Measurements from ENCODE around the gene BAIAP2L1.

Gene BAIAP2L1

GRCh38 chr7:98365863-98366561, 34.9 kb downstream of the BAIAP2L1 start:
- DNase-seq (ENCODE audit: low read depth, low spot score), result no peak
- no peak overlapping the region for H3K4me3 ChIP-seq (ENCODE audit: low read length)

DNA sequence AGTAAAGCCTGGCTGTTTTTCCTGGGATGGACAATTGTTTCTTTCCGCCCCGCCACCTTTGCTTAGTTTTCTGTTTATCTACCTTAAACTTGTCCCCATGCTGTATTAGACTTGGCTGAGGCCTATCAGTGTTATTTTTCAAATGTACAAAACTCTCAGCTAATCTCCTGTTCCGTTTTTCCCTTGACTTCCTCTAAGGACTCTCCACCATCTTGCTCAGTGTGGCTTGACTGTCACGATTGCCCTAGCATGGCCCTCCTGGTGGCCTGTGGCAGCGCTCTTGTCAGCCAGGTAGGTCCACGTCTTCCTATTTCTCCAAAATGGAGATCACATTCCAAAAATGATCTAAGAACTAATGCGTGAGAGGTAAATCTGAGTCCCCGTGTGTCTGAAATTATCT, 36.7 kb downstream of the BAIAP2L1 start:
- H3K4me3 ChIP-seq (ENCODE audit: low read length), result no peak overlapping the region
- DNase-seq (ENCODE audit: low read depth, low spot score), result no peak

- no peak overlapping the region for H3K4me3 ChIP-seq (ENCODE audit: low read length)
- no peak for DNase-seq (ENCODE audit: low read depth, low spot score)
Observed at GRCh38 chr7:98362517-98362916, 38.4 kb downstream of the BAIAP2L1 start.

DNA sequence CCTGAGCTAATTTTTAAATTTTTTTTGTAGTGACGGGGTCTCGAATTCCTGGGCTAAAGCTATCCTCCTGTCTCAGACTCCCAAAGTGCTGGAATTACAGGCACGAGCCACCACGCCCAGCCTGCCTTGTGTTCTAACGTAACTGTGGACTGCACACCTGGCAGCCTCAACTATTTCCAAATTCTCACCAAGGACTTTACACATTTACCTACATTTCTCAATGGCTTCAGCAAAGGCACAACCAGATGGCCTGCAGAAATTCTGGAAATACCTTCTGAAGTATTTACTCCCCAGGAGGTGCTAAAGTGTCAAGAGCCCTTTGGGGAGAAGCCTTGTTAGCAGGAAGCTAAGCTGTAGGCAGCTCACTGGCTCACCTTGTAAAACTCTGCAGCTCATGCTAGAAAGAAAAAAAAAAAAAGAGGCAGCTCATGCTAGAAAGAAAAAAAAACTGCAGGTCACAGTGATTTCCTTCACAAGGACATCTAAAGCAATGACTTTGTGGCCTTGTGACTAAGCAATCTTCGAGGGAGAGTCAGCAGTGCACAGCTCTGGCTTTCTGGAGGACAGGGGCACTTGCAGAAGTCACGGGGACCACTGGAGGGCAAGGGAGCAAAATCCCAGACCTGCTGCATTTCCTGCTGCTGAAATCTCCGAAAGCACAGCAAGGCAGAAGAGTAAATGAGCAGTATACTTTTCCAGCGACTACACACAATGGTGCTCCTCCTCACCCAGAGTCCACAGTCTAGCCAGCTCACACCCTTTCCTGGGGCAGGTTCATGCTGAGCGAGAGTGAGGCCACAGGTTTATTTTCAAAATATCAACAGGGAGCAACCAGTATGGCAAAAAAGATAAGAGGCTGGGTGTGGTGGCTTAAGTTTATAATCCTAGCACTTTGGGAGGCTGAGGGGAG, 40.4 kb downstream of the BAIAP2L1 start:
- no peak for DNase-seq (ENCODE audit: low read depth, low spot score)
- H3K4me3 ChIP-seq (ENCODE audit: low read length), result no peak overlapping the region

DNA sequence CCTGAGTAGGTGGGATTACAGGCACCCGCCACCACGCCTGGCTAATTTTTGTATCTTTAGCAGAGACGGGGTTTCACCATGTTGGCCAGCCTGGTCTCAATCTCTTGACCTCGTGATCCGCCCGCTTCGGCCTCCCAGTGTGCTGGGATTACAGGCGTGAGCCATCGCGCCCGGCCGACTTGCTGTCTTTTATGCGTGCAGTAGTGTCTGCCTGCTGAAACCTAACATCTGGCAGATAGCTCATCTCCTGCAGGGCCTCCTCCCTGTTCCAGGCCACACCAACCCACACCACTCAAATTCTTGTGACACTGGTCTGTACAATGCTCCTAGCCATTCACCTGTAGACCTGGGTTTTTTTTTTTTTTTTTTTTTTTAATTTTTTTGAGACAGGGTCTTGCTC, 41.5 kb downstream of the BAIAP2L1 start:
- no peak overlapping the region for H3K4me3 ChIP-seq (ENCODE audit: low read length)
- DNase-seq (ENCODE audit: low read depth, low spot score), result no peak

GRCh38 chr7:98358706-98359105, 42.2 kb downstream of the BAIAP2L1 start:
- no peak for DNase-seq (ENCODE audit: low read depth, low spot score)

GRCh38 chr7:98357751-98358161, 43.1 kb downstream of the BAIAP2L1 start:
- DNase-seq (ENCODE audit: low read depth, low spot score), result no peak
- no peak overlapping the region for H3K4me3 ChIP-seq (ENCODE audit: low read length)

More at GRCh38 chr7:98358706-98359105, 42.2 kb downstream of the BAIAP2L1 start:
- H3K4me3 ChIP-seq (ENCODE audit: low read length), result no peak overlapping the region

- DNase-seq (ENCODE audit: low read depth, low spot score), result no peak
Observed at GRCh38 chr7:98355250-98355538, 45.7 kb downstream of the BAIAP2L1 start.

DNA sequence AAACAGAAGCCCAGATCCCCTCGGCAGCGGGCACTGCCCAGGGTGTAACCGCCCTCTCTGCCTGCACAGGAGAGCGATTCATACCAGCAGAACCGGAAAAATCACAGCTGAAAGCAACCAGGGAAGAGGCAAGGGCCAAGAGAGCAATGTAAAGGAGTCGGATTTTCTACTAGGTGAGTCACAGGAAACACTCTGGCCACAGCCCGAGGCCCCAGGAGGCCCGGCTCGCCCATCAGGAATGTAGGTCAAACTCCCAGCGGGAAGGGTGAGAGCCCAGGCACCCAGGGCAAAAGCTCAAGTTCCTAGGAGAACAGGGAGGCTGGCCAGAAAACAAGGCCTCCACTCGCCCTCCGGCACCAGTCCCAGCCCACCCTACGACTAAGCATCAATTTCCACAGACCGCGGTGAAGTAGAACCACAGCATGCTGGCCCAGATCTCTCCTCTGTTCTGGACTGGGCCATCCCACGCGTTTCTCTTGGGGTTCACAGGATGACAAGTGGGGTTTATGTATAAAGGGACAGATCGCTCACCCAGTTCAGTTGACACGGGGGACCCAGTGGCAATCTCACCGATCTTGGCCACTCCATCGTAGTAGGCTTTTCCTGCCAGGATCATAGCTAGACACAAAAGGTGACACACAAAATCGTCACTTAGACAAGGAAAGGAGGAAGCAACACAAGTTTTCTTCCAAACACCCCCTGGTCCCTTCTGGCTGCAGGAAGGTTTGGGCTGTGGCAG, 46.2 kb downstream of the BAIAP2L1 start:
- H3K4me3 ChIP-seq (ENCODE audit: low read length), result no peak overlapping the region
- no peak for DNase-seq (ENCODE audit: low read depth, low spot score)

More at GRCh38 chr7:98355250-98355538, 45.7 kb downstream of the BAIAP2L1 start:
- H3K4me3 ChIP-seq (ENCODE audit: low read length), result no peak overlapping the region

DNA sequence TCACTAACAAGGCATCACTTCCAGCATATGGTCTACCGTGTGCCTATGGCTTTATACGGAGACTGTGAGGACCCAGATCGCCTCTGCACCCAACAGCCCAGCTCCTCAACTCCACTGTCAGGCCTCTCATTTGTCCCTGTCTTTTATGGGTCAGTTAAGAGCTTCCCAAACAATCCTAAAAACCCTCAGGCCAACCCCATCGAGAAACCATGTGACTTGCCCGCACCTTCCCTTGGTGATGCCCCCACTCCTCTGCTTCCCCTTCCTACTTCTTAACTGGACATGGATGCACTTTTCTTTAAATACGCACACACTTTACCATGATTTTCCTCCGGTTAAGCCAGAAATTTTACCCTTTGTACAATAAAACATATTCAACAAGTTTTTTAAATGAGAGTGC, 46.8 kb downstream of the BAIAP2L1 start:
- no peak for DNase-seq (ENCODE audit: low read depth, low spot score)
- no peak overlapping the region for H3K4me3 ChIP-seq (ENCODE audit: low read length)

GRCh38 chr7:98352621-98353020, 48.3 kb downstream of the BAIAP2L1 start:
- DNase-seq (ENCODE audit: low read depth, low spot score), result no peak
- H3K4me3 ChIP-seq (ENCODE audit: low read length), result no peak overlapping the region

DNA sequence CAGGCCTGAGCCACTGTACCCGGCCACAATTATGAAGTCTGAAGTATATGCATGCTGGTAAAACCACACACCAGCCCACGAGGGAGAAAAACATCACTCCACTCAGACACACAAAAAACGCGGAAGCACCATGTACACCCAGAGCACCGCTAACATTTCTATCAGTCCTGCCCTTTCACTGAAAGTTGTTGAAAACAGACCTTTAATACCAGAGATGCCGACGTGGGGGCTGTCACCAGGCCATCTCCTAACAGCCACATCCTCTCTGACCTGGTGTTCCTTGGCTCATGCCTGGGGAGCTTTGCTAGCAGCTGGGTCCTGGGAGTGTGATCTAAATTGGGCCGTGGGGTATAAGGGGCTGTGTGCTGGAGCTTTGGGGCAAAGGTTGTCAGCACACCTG, 49.8 kb downstream of the BAIAP2L1 start:
- DNase-seq (ENCODE audit: low read depth, low spot score), result no peak
- no peak overlapping the region for H3K4me3 ChIP-seq (ENCODE audit: low read length)

DNA sequence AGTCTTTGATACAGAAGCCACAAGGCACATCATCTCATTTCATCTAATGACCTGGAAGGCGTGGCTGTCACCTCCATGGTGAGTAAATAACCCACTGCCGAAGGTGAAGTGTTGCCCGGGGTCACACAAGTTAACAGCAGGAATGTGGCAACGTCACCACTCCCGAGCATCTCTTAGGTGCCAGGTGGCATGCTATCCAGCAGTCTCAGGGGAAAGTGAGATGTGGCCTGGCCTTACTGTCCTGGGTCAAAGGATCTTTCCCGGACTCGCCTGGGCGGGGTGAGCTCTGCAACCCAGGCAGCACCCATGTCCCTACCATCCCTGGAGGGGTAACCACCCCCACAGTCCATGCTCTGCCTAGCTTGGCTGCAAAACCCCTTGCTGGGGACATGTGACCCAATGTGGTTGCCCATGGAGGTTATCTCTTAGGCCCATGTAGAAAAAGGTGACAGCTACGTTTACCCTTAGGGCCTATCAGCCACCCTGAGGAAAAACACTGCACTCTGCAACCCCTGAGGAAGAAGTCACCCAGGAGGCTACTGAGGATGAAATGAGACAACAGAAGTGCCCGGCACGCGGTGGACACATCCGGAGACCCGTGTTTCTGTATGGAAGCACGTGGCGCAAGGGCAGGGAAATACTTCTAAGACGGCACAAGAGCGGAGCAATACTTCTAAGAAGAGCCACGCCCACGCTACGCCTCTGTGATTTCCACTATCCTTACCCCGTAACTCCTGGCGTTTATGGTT, 52.0 kb downstream of the BAIAP2L1 start:
- no peak for DNase-seq (ENCODE audit: low read depth, low spot score)
- no peak overlapping the region for H3K4me3 ChIP-seq (ENCODE audit: low read length)

- H3K4me3 ChIP-seq (ENCODE audit: low read length), result no peak overlapping the region
- no peak for DNase-seq (ENCODE audit: low read depth, low spot score)
Observed at GRCh38 chr7:98346515-98347069, 54.3 kb downstream of the BAIAP2L1 start.

GRCh38 chr7:98341106-98341505, 59.8 kb downstream of the BAIAP2L1 start:
- no peak overlapping the region for H3K4me3 ChIP-seq (ENCODE audit: low read length)
- no peak for DNase-seq (ENCODE audit: low read depth, low spot score)

DNA sequence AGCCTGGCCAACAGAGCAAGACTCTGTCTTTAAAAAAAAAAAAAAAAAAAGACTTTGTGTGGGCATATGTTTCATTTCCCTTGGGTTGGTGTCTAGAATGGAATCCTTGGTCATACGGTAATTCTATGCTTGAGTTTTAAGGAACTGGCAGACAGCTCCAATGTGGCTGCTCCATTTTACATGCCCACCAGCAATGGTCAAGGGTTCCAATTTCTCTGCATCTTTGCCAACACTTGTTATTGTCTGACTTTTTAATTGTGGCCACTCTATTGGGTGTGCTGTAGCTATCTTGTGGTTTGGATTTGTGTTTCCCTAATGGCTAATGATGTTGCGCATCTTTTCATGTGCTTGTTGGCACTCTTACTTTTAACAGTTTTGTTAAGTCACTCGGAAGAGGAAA, 61.8 kb downstream of the BAIAP2L1 start:
- no peak overlapping the region for H3K4me3 ChIP-seq (ENCODE audit: low read length)
- no peak for DNase-seq (ENCODE audit: low read depth, low spot score)

GRCh38 chr7:98338441-98338840, 62.4 kb downstream of the BAIAP2L1 start:
- H3K4me3 ChIP-seq (ENCODE audit: low read length), result no peak overlapping the region
- no peak for DNase-seq (ENCODE audit: low read depth, low spot score)

- DNase-seq (ENCODE audit: low read depth, low spot score), result no peak
- H3K4me3 ChIP-seq (ENCODE audit: low read length), result no peak overlapping the region
Observed at GRCh38 chr7:98335411-98335977, 65.4 kb downstream of the BAIAP2L1 start.

GRCh38 chr7:98334081-98334480, 66.8 kb downstream of the BAIAP2L1 start:
- DNase-seq (ENCODE audit: low read depth, low spot score), result no peak
- H3K4me3 ChIP-seq (ENCODE audit: low read length), result no peak overlapping the region

Data from Jurkat, Clone E6-1 (cell line).